GM19455 (cell line): Measurements from ENCODE around the gene AP4B1.

ENCODE experiments used
- ATAC-seq: cut with Tn5 transposase; IDR thresholded peaks from one replicate; pipeline ENCODE4 v1.9.1; 2021; ENCODE audit not compliant: unreplicated experiment

The AP4B1 gene

GRCh38 chr1:113895961-113896360, 8.6 kb downstream of the AP4B1 start:
- no peak for ATAC-seq

GRCh38 chr1:113895098-113895497, 9.5 kb downstream of the AP4B1 start:
- ATAC-seq: no peak

GRCh38 chr1:113893267-113893666, 11.3 kb downstream of the AP4B1 start:
- no peak for ATAC-seq

GRCh38 chr1:113891631-113892220, 12.9 kb downstream of the AP4B1 start:
- no peak for ATAC-seq

- no peak for ATAC-seq
These were observed 13.8 kb downstream of the AP4B1 start for GRCh38 chr1:113890816-113891215.

- ATAC-seq: no peak
These were observed 17.0 kb downstream of the AP4B1 start, which contains the start of gene BCL2L15 for GRCh38 chr1:113887402-113888175. TSS of gene BCL2L15 (minus strand) at chr1:113887581. CDS start at chr1:113887375, 206 bp downstream.

DNA sequence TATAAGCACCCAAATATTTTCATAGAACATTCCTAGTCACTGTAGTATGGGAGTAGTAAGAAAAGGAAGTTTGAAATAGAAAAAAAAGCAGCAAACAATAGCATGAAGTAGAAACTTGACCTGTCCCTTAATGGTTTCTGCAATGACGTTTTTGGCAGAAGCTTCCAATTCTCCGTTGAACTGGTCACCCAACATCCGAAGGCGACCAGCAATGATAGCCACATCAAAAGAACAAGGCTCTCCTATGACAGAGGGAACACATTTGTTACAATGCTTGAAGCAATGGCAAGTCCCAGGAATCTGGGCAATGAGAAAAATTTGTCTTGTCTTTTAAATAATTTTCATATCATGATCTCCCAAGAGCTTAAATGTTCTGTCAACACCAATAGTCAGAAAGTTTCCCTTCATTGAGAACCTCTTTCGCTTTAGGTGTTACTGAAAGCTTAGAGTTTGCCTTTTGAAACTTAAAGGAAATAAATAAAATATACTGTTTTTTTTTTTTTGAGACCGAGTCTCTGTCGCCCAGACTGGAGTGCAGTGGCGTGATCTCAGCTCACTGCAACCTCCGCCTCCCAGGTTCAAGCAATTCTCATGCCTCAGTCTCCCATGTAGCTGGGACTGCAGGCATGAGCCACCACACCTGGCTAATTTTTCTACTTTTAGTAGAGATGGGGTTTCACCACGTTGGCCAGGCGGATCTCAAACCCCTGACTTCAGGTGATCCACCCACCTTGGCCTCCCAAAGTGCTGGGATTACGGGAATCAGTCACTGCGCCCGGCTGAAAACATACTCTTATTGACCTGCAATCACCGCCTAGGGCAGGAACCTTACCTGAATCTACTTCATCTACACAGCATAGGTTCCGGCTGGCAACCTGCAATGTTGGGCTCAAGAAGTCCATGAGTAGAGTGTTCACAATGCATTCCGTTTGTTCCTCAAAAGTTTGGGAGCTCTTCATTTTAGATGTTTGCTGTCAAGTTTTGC, 17.9 kb downstream of the AP4B1 start:
- no peak for ATAC-seq

DNA sequence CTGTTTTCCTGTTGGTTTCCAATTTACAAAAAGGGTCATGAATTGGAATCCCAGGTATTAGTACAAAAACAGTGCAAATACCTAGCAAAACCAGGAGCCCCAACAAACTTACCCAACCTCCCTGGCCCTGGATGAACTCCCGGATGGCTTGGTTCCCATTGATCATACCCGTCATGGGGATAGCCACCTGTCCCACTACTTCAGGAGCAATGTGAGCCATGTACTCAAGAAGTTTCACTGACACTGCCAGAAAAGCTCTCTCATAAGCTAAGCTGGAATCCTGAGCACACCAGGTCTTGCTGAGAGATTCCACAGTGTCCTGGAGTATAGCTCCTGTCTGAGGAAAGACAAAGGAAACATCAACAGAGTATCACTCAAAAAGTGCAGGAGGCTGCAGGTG, 22.9 kb downstream of the AP4B1 start:
- ATAC-seq: no peak

GRCh38 chr1:113879739-113880038, 24.9 kb downstream of the AP4B1 start:
- ATAC-seq: no peak

- ATAC-seq: no peak
These were observed 28.4 kb downstream of the AP4B1 start for GRCh38 chr1:113876176-113876575.

DNA sequence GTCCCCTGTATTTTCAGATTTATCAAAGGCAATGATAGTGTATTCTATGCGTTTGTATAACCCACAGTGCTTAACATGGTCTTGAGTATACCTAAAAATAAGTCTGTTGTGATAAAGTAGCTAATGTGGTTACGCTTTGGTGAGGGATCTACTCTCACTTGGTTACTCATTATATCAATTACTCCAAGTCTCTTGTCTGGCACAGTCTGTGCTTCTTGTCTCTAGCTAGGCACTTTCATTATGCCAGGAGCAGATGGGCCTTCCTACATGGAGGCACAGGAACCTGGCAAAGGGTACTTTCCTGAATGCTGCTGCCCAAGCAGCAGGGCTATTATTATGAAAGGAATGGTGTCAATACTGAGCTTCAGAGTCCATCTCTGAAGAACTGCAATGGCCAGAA, 28.9 kb downstream of the AP4B1 start:
- no peak for ATAC-seq

GRCh38 chr1:113874012-113874879, 30.4 kb downstream of the AP4B1 start:
- ATAC-seq: peak; percentile 39

DNA sequence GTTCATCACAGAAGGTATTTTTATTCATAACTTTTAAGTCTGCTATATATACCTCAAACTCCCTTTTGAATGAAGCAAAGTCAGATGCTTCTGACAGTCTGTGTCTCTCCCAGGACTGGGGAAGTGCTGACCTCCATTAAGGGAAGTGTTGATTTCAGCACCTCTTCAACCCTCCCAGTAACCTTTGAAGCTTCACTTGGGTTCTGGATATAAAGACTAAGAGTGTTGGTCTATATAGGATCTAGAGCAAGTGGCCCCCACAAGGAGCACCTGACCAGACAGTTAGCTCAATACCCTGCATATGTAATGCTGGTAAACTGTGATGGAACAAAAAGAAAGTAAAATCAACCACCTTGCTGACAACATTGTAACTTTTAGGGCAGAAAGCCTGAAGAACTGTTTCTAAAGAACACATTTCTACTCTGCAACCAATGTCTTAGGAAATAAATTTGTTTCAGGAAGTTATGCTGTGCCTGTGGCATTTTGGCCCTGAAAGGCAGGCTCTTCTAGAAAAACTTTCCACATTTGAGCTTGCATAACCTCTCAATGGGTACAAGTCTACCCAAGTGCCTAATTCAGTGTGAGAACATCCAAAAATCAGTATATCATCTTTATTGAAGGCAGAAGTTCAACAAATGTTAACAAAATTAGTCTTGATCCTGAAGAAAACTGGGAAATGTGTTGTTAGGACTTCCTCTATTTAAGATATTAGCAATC, 32.2 kb downstream of the AP4B1 start:
- ATAC-seq: peak; percentile 10

DNA sequence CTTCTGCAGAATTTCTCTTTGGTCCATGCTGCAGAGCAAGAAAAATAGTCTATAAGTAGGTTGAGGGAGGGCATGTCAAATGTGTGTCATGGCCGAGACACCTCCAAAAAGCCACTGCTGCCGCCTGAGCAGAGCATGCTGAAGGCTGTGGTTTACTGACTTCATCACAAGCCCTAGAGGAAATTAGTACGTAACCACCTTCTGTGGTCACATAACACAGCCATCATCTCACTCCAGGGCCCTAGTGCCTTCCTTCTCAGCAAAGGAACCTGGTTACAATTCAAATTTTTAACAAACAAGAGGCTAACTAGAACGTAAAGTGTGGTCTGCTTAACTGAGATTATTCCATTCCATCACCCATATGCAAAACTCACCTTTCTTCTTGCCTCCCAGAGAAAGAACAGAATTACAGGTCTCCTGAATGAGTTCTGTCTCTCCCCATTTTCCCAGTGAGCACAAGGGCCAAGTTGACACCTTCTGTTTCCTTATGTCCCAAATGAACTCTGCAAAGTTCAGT, 32.9 kb downstream of the AP4B1 start, which contains the start of gene PTPN22:
PTPN22 (minus strand) TSS at position 116 of the 517 bp plus-strand sequence.
- ATAC-seq: peak; percentile 95

DNA sequence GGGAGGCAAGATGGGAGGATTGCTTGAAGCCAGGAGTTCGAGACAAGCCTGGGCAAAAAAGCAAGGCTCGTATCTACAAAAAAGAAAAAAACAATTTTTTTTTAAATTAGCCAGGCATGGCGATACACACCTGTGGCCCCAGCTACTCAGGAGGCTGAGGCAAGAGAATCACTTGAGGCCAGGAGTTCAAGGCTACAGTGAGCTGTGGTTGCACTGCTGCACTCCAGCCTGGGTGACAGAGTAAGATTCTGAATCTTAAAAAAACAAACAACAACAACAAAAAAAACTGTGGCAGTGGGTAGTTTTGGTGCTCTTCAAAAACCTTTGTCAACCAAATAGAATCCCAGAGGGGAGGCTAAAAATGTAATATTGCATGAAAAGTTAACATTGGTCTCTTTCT, 33.8 kb downstream of the AP4B1 start:
- ATAC-seq: no peak

DNA sequence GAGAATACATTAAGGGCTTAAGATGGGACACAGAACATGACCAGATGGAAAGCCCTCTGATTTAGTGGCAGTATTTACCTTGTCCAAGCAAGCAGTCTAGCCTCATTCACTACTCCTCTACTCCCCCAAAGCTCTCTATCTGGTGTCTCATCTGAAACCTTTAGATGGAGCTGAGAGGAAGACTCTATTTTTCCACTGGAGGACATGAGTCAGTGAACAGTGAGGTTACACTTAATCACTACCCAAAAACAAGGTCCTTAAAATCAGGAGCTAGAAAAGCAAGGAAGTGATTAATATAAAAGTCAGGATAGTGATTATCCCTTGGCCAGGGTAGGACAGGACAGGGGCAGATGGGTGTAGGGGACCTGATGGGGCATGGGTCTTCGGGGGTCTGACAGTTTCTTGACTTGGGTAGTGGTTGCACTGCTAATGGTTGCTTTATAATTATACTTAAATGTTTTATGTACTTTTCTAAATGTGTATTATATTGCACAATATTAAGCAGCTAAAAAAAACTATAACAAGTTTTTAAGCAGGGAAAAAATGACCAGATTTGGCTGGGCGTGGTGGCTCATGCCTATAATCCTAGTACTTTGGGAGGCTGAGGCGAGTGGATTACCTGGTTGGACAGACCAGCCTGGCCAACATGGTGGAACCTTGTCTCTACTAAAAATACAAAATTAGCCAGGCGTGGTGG, 36.1 kb downstream of the AP4B1 start:
- no peak for ATAC-seq

- no peak for ATAC-seq
These were observed 43.0 kb downstream of the AP4B1 start for GRCh38 chr1:113861641-113862040.

DNA sequence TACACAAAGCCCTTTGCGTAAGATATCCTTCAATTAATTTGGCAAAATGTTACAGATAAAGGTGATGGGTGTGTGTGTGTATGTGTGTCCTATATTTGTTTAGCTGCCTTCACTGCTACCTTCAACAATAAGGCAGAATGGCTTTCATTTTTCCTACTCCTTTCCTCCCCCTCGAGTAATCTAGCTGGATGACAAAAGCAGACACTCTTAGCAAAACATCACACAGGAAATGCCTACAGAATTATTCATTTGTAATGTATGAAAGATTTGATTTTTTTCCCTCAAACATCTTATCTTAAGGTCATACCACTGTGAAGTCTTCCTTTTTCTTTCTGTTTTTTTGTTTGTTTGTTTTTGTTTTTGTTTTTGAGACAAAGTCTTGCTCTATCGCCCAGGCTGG, 43.7 kb downstream of the AP4B1 start:
- no peak for ATAC-seq
